ENCODE measurements around the gene MAZ. TPM values are rescaled to one million over a fixed set of nuclear protein-coding genes. Genes with fewer than 3 reads are reported as not detected.

The MAZ gene
- total RNA-seq, 1 donor from 2014 or later: 120 TPM

DNA sequence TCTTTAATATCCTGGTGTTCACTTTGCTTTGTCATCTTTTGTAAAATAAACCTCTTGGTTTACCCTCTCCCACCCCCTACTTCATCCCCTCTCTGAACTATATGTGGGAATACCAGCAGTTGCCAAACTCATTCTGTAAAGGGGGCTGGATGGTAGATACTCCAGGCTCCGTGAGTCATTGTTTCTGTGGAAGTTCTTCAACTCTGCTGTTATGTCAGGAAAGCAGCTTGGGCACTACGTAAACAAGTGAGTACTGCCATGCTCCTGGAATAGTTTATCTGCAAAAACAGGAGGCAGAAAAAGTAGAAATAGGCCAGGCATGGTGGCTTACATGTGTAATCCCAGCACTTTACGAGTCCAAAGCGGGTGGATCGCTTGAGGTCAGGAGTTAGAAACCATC, 31.5 kb downstream of the MAZ start:
- no peaks in the 10 kb centered on the region for H3K79me2 ChIP-seq (ENCODE audit: low read depth)
- Mint-ChIP-seq H3K4me1 (peaks cover 4% of the 10 kb centered on the region), H3K9me3 (no peaks in the 10 kb centered on the region), H3K27ac (no peak overlapping the region), H3K36me3 (no peaks in the 10 kb centered on the region), H3K4me3 (no peak overlapping the region), H3K27me3 (ENCODE audit: insufficient read depth, low read depth) (peaks cover 4% of the 10 kb centered on the region)
- TF ChIP-seq EZH2phosphoT487 (IDR thresholded peaks at IDR 0.05) (no peak), EZH2 (IDR thresholded peaks at IDR 0.05) (no peak)
- TF ChIP-seq, protein P1, sequence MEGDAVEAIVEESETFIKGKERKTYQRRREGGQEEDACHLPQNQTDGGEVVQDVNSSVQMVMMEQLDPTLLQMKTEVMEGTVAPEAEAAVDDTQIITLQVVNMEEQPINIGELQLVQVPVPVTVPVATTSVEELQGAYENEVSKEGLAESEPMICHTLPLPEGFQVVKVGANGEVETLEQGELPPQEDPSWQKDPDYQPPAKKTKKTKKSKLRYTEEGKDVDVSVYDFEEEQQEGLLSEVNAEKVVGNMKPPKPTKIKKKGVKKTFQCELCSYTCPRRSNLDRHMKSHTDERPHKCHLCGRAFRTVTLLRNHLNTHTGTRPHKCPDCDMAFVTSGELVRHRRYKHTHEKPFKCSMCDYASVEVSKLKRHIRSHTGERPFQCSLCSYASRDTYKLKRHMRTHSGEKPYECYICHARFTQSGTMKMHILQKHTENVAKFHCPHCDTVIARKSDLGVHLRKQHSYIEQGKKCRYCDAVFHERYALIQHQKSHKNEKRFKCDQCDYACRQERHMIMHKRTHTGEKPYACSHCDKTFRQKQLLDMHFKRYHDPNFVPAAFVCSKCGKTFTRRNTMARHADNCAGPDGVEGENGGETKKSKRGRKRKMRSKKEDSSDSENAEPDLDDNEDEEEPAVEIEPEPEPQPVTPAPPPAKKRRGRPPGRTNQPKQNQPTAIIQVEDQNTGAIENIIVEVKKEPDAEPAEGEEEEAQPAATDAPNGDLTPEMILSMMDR (IDR thresholded peaks at IDR 0.05): no peak
- no peak overlapping the region for H3K4me3 ChIP-seq
- H3K4me1 ChIP-seq: no peaks in the 10 kb centered on the region
- no peak overlapping the region for H3K4me2 ChIP-seq
- no peaks in the 10 kb centered on the region for H3K27me3 ChIP-seq
- H3F3A ChIP-seq (ENCODE audit: low read depth): no peaks in the 10 kb centered on the region
- H3K36me3 ChIP-seq: no peaks in the 10 kb centered on the region
- no peak overlapping the region for H3K9ac ChIP-seq
- H3K27ac ChIP-seq: no peak overlapping the region
- H2AFZ ChIP-seq (replicated peaks): no peak overlapping the region
- no peaks in the 10 kb centered on the region for H4K20me1 ChIP-seq (ENCODE audit: low read depth)
- H3K9me3 ChIP-seq (ENCODE audit: low read depth): no peaks in the 10 kb centered on the region
- no peak for DNase-seq (ENCODE audit: low spot score)

DNA sequence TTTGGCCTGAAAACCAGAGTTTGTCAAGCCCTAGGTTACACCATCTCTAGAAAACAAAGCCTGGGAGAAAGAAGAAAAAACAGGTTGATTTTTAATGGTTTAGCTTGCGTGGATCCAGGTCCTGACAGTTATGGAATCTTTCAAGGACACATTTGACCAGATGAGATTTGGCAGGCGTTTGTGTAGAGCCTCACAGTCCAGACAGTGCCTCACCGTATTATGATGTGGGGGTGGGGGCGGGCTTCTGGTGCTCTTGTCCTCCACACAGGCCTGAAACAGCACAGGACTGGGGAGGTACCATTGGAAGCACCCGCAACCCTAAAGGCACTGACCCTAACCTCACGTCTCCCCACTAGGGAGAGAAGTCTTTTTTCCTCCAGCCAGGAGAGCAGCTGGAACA, 33.5 kb downstream of the MAZ start:
- no peak for DNase-seq (ENCODE audit: low spot score)
- H3K9me3 ChIP-seq (ENCODE audit: low read depth): no peaks in the 10 kb centered on the region
- H3K4me3 ChIP-seq: no peak overlapping the region
- peaks cover 4% of the 10 kb centered on the region for H3K4me1 Mint-ChIP-seq
- TF ChIP-seq EZH2phosphoT487 (IDR thresholded peaks at IDR 0.05) (no peak), EZH2 (IDR thresholded peaks at IDR 0.05) (no peak)
- TF ChIP-seq, protein P1 (IDR thresholded peaks at IDR 0.05): no peak
- no peak overlapping the region for H2AFZ ChIP-seq (replicated peaks)
- peaks cover 4% of the 10 kb centered on the region for H3K27me3 Mint-ChIP-seq (ENCODE audit: insufficient read depth, low read depth)
- H4K20me1 ChIP-seq (ENCODE audit: low read depth): no peaks in the 10 kb centered on the region
- no peak overlapping the region for H3K9ac ChIP-seq
- H3K4me3 Mint-ChIP-seq: no peak overlapping the region
- no peaks in the 10 kb centered on the region for H3K36me3 Mint-ChIP-seq
- H3K4me1 ChIP-seq: no peaks in the 10 kb centered on the region
- H3K27ac Mint-ChIP-seq: no peak overlapping the region
- no peaks in the 10 kb centered on the region for H3K27me3 ChIP-seq
- H3K36me3 ChIP-seq: no peaks in the 10 kb centered on the region
- no peaks in the 10 kb centered on the region for H3K9me3 Mint-ChIP-seq
- H3K27ac ChIP-seq: no peak overlapping the region
- no peaks in the 10 kb centered on the region for H3F3A ChIP-seq (ENCODE audit: low read depth)
- H3K4me2 ChIP-seq: no peak overlapping the region
- no peaks in the 10 kb centered on the region for H3K79me2 ChIP-seq (ENCODE audit: low read depth)

- Histone ChIP-seq H3F3A (ENCODE audit: low read depth) (no peaks in the 10 kb centered on the region), H3K79me2 (ENCODE audit: low read depth) (no peaks in the 10 kb centered on the region), H3K4me1 (no peaks in the 10 kb centered on the region), H2AFZ (replicated peaks) (no peak overlapping the region), H3K4me3 (no peak overlapping the region), H3K27me3 (no peaks in the 10 kb centered on the region), H3K4me2 (no peak overlapping the region), H4K20me1 (ENCODE audit: low read depth) (no peaks in the 10 kb centered on the region), H3K9ac (no peak overlapping the region), H3K27ac (no peak overlapping the region), H3K36me3 (no peaks in the 10 kb centered on the region), H3K9me3 (ENCODE audit: low read depth) (no peaks in the 10 kb centered on the region)
- Mint-ChIP-seq H3K9me3 (no peaks in the 10 kb centered on the region), H3K27ac (peak overlapping the region; percentile 46), H3K4me1 (peaks cover 4% of the 10 kb centered on the region), H3K36me3 (no peaks in the 10 kb centered on the region), H3K4me3 (no peak overlapping the region), H3K27me3 (ENCODE audit: insufficient read depth, low read depth) (peaks cover 4% of the 10 kb centered on the region)
- no peak for DNase-seq (ENCODE audit: low spot score)
- no peak for TF ChIP-seq EZH2 (IDR thresholded peaks at IDR 0.05)
- no peak for TF ChIP-seq EZH2phosphoT487 (IDR thresholded peaks at IDR 0.05)
- TF ChIP-seq, protein P1 (IDR thresholded peaks at IDR 0.05): no peak
These were observed 33.9 kb downstream of the MAZ start for GRCh38 chr16:29840240-29840639.
